Measurements from ENCODE around the gene PHTF2. TPM values are rescaled to one million over a fixed set of nuclear protein-coding genes. Genes with fewer than 3 reads are reported as not detected.

The PHTF2 gene
- total and polyA plus RNA-seq, 12 donors, result 4.3 to 24.3 (median 9.9) TPM

GRCh38 chr7:77944183-77945182 lies 145.9 kb downstream of the PHTF2 start:
- no peak for DNase-seq
- no peaks in the 10 kb centered on the region for H3K27me3 ChIP-seq
- no peak overlapping the region for H3K4me3 ChIP-seq
- H3K27ac ChIP-seq, result no peak overlapping the region
- intact Hi-C loops (cut with DNase I), result no loop called here
- 91 to 97% (median 95%) methylated on average over 9 of the region's 9 CpGs for WGBS, 4 donors
- H3K9me3 ChIP-seq (replicated peaks in 1 of 3), result no peaks in the 10 kb centered on the region
- TF ChIP-seq POLR2A (IDR thresholded peaks at IDR 0.05) (no peak), CTCF (IDR thresholded peaks at IDR 0.05) (no peak)
- H3K4me1 ChIP-seq (replicated peaks in 1 of 2), result no peaks in the 10 kb centered on the region
- no peaks in the 10 kb centered on the region for H3K36me3 ChIP-seq (replicated peaks in 1 of 2)

DNA sequence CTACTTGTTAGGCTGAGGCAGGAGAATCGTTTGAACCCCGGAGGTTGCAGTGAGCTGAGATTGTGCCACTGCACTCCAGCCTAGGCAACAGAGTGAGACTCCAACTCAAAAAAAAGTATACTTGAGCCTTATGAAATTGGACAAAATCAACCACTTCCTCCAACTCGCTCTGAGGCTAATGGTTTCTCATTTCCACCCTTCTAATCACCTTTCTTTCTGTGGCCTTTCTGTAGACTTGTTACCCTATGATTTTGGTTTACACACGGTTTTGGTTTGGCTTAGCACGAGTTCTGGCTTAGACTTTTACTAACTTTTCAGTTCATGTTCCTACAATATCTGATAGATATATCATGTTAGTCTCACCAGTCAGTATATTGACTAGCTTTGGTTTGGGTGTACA lies 152.0 kb downstream of the PHTF2 start:
- intact Hi-C loops (cut with DNase I), result no loop called here
- H3K27ac ChIP-seq, result no peak overlapping the region
- no peak overlapping the region for H3K4me3 ChIP-seq
- no peak for DNase-seq
- no peaks in the 10 kb centered on the region for H3K27me3 ChIP-seq
- H3K36me3 ChIP-seq (replicated peaks in 1 of 2), result peaks cover 0 to 4% of the 10 kb centered on the region in 2 donors
- TF ChIP-seq CTCF (IDR thresholded peaks at IDR 0.05) (no peak), POLR2A (IDR thresholded peaks at IDR 0.05) (no peak)
- no peaks in the 10 kb centered on the region for H3K4me1 ChIP-seq (replicated peaks in 1 of 2)
- H3K9me3 ChIP-seq (replicated peaks in 1 of 3), result no peaks in the 10 kb centered on the region
- 94 to 97% (median 95%) methylated on average over 5 of the region's 5 CpGs for WGBS, 4 donors

- Histone ChIP-seq H3K4me1 (replicated peaks in 1 of 2) (no peaks in the 10 kb centered on the region), H3K9me3 (replicated peaks in 1 of 3) (no peaks in the 10 kb centered on the region), H3K36me3 (replicated peaks in 1 of 2) (peaks cover 0 to 4% of the 10 kb centered on the region in 2 donors), H3K27me3 (no peaks in the 10 kb centered on the region), H3K4me3 (no peak overlapping the region), H3K27ac (no peak overlapping the region)
- DNase-seq, result no peak
- TF ChIP-seq CTCF (IDR thresholded peaks at IDR 0.05) (no peak), POLR2A (IDR thresholded peaks at IDR 0.05) (no peak)
- WGBS, 4 donors, result 89 to 98% (median 96%) methylated on average over 3 of the region's 3 CpGs
- intact Hi-C loops (cut with DNase I), result no loop called here
Measured at GRCh38 chr7:77954773-77955555, 156.4 kb downstream of the PHTF2 start.

DNA sequence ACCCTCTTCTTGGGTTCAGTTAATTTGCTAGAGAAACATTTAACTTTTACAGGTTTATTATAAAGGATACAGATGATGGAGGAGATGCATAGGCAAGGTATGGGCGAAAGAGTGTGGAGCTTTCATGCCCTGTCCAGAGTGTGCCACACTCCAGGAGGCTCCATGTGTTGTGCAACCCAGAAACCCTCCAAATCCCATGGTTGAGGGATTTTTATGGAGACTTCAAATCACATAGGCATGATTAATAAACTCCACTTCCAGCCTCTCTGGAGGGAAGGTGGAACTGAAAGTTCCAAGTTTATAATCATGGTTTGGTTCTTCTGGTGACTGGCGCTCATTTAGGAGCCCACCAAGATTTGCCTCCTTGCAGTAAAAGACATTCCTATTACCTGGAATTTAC lies 159.9 kb downstream of the PHTF2 start:
- intact Hi-C loops (cut with DNase I), result no loop called here
- Histone ChIP-seq H3K27me3 (no peaks in the 10 kb centered on the region), H3K36me3 (replicated peaks in 1 of 2) (peaks cover 0 to 4% of the 10 kb centered on the region in 2 donors), H3K9me3 (replicated peaks in 1 of 3) (no peaks in the 10 kb centered on the region), H3K27ac (no peak overlapping the region), H3K4me3 (no peak overlapping the region), H3K4me1 (replicated peaks in 1 of 2) (no peaks in the 10 kb centered on the region)
- 98 to 100% (median 98%) methylated on average over 2 of the region's 2 CpGs for WGBS, 4 donors
- TF ChIP-seq POLR2A (IDR thresholded peaks at IDR 0.05), result no peak
- no peak for TF ChIP-seq CTCF (IDR thresholded peaks at IDR 0.05)
- DNase-seq, result no peak
